Peyer's patch (tissue), 4 donors: ENCODE measurements around the gene C1orf167. TPM values are rescaled to one million over a fixed set of nuclear protein-coding genes. Genes with fewer than 3 reads are reported as not detected.
"Not testable (repeated sequence)": the region's sequence is repeated elsewhere in the genome, so short reads cannot be mapped to it uniquely, and the experiment has no call there.

Experiments
- DNase-seq, 3 donors: peaks; one replicate each; pipeline ENCODE4 v3.0.0-alpha.2; 2017 to 2019
- H3K27ac ChIP-seq, 4 donors: fragments of 200-600 bp; sonication (generic); one replicate each; pipeline ENCODE4 v1.5.1; 2016 to 2019
- H3K27me3 ChIP-seq, 2 donors: fragments of 200-600 bp; sonication (generic); one replicate each; pipeline ENCODE4 v1.5.1; 2019
- H3K36me3 ChIP-seq, 3 donors: fragments of 200-600 bp; sonication (generic); one replicate each; pipeline ENCODE4 v1.5.1; 2016 to 2019
- H3K4me1 ChIP-seq, 4 donors: fragments of 200-600 bp; sonication (generic); one replicate each; pipeline ENCODE4 v1.5.1; 2016 to 2019
- H3K4me3 ChIP-seq, 4 donors: fragments of 200-600 bp; sonication (generic); 1 replicate in 3 of 4; 2 replicates in 1 of 4; pipeline ENCODE4 v1.5.1; 2016 to 2019; ENCODE audit warnings: mild to moderate bottlenecking in 1 of 4
- H3K9me3 ChIP-seq, 4 donors: fragments of 200-600 bp; sonication (generic); one replicate each; pipeline ENCODE4 v1.5.1; 2016 to 2019; ENCODE audit warnings: mild to moderate bottlenecking in 1 of 4
- CTCF ChIP-seq, 6 experiments: fragments of 450-650 bp in 4 of 6; fragments of 200-600 bp in 2 of 6; sonication (generic) in 1 of 6; IDR thresholded peaks; one replicate each; pipeline ENCODE4 v1.5.1; 2017 to 2019; ENCODE audit warnings: antibody characterized with exemption in 6 of 6, mild to moderate bottlenecking in 3 of 6, moderate library complexity in 1 of 6
- POLR2A ChIP-seq, 2 donors: fragments of 450-650 bp; IDR thresholded peaks; one replicate each; pipeline ENCODE4 v1.5.1; 2017; ENCODE audit warnings: antibody characterized with exemption in 2 of 2, mild to moderate bottlenecking in 2 of 2, moderate library complexity in 2 of 2
- total RNA-seq, 4 donors: library from RNA; depleted of rRNA; stranded (reverse); fragments of >200 nt; gene quantifications; one replicate each; pipeline ENCODE4 v1.1.0, GENCODE V29; 2016

The C1orf167 gene
- total RNA-seq, 4 donors from 2014 or later, result not detected

GRCh38 chr1:11800756-11801433 is 38.9 kb downstream of the C1orf167 start:
- Histone ChIP-seq H3K4me3 (no peak overlapping the region), H3K36me3 (peaks cover 0 to 45% (median 0%) of the 10 kb centered on the region in 3 donors)
- no peak for DNase-seq

GRCh38 chr1:11802616-11802972 is 40.6 kb downstream of the C1orf167 start:
- peaks cover 0 to 36% (median 0%) of the 10 kb centered on the region in 3 donors for H3K36me3 ChIP-seq
- DNase-seq, result no peak
- TF ChIP-seq CTCF (IDR thresholded peaks at IDR 0.05), result no peak
- TF ChIP-seq POLR2A (IDR thresholded peaks at IDR 0.05), result no peak
- H3K4me1 ChIP-seq, result peaks cover 3 to 36% (median 25%) of the 10 kb centered on the region in 4 donors
- peak overlapping the region; percentile 48 to 98 (median 92) for H3K27ac ChIP-seq
- H3K9me3 ChIP-seq, result no peaks in the 10 kb centered on the region
- peak overlapping the region; percentile 28 to 58 (median 50) for H3K4me3 ChIP-seq
- no peaks in the 10 kb centered on the region for H3K27me3 ChIP-seq

More at GRCh38 chr1:11800756-11801433, 38.9 kb downstream of the C1orf167 start:
- Histone ChIP-seq H3K27me3 (no peaks in the 10 kb centered on the region), H3K9me3 (no peaks in the 10 kb centered on the region), H3K4me1 (peaks cover 3 to 29% (median 15%) of the 10 kb centered on the region in 4 donors), H3K27ac (no peak overlapping the region)
- TF ChIP-seq CTCF (IDR thresholded peaks at IDR 0.05) (no peak), POLR2A (IDR thresholded peaks at IDR 0.05) (no peak)

- peaks cover 3 to 40% (median 25%) of the 10 kb centered on the region in 4 donors for H3K4me1 ChIP-seq
- TF ChIP-seq CTCF (IDR thresholded peaks at IDR 0.05), result peak in 1 of 6 experiments; percentile 2
- peak in 1 of 2 donors; percentile 13 for TF ChIP-seq POLR2A (IDR thresholded peaks at IDR 0.05)
- H3K36me3 ChIP-seq, result peaks cover 0 to 34% (median 0%) of the 10 kb centered on the region in 3 donors
- H3K27me3 ChIP-seq, result no peaks in the 10 kb centered on the region
- peak; percentile 88 to 95 (median 88) for DNase-seq
- peak overlapping the region; percentile 48 to 98 (median 92) for H3K27ac ChIP-seq
- H3K4me3 ChIP-seq, result peak overlapping the region; percentile 28 to 58 (median 50)
- no peaks in the 10 kb centered on the region for H3K9me3 ChIP-seq
Measured at GRCh38 chr1:11802973-11803885, 41.2 kb downstream of the C1orf167 start.

DNA sequence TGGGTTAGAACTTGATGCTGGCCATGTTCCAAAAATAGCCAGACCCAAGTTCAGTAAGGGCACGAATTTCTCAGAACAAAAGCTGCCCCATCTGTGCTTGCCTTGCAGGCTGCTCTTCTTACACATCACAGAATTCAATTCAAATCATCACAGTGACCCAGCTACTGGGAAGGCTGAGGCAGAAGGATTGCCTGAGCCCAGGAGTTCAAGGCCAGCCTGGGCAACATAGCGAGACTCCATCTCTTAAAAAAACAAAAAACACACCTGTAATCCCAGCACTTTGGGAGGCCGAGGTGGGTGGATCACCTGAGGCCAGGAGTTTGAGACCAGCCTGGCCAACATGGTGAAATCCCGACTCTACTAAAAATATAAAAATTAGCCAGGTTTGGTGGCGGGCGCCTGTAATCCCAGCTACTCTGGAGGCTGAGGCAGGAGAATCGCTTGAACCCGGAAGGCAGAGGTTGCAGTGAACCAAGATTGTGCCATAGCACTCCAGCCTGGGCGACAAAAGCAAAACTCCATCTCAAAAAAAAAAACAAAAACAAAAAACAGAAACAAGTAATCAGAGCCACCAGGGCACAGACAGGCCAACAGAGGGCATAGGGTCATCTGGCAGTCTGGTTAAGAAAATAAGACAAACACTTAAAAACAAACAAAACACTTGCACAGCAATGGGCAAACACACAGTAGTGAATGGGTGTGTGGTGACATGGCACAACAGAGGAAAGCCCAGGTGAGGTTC is 42.1 kb downstream of the C1orf167 start:
- not testable (repeated sequence) for DNase-seq, H3K27me3 ChIP-seq, H3K9me3 ChIP-seq
- Histone ChIP-seq H3K4me3 (peak overlapping the region; percentile 45 to 83 (median 72)), H3K4me1 (peaks cover 3 to 45% (median 25%) of the 10 kb centered on the region in 4 donors), H3K27ac (peak overlapping the region; percentile 85 to 98 (median 92)), H3K36me3 (peaks cover 0 to 30% (median 0%) of the 10 kb centered on the region in 3 donors)

DNA sequence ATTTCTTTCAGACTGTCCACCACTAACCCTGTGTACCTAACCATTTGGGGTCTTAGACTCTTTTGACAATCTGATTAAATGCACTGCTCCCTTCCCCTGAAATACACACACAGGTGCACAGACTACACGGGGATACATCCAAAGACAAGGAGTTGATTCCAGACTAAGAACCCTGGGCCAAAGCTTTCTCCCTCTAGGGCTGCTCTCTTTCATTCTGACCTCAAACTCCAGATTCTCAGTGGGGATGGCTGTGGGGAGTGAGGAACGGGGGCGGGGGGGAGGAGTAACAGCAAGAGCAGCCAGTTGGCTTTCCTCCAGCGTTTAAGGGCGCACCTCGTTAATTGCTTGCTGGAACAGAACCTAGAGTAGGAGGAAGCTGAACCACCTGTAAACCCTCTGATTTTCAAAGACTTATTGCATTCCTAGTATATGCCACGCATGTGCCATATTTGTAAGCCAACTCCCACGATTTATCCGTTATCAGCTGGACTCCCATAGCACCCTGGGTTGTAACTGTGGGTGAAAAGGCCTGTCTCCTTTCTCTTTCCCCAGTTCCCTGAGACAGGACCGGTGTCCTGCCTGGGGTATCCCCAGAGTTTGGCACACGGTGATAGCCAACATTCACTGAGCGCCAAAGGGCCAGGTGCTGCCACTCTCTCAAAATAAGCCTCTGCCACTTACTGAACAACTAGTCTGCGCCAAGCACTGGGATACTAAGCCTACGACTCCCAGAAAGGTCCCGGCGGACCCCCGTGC is 42.9 kb downstream of the C1orf167 start:
- no peaks in the 10 kb centered on the region for H3K9me3 ChIP-seq
- peak overlapping the region; percentile 71 to 83 (median 78) for H3K4me3 ChIP-seq
- H3K27me3 ChIP-seq, result no peaks in the 10 kb centered on the region
- TF ChIP-seq CTCF (IDR thresholded peaks at IDR 0.05) (no peak), POLR2A (IDR thresholded peaks at IDR 0.05) (no peak)
- peaks cover 0 to 28% (median 0%) of the 10 kb centered on the region in 3 donors for H3K36me3 ChIP-seq
- H3K27ac ChIP-seq, result peak overlapping the region; percentile 85 to 98 (median 92)
- DNase-seq, result peak in 2 of 3 donors; percentile 60 to 77
- H3K4me1 ChIP-seq, result peaks cover 3 to 45% (median 25%) of the 10 kb centered on the region in 4 donors
